GM12878 (cell line): Measurements from ENCODE around the gene PSG4. TPM values are rescaled to one million over a fixed set of nuclear protein-coding genes. Genes with fewer than 3 reads are reported as not detected.

Experiments
- ATAC-seq: fragments of 200-7000 bp; cut with Tn5 transposase; 3 replicates; pipeline ENCODE4 v1.9.1; 2020; ENCODE audit warnings: mild to moderate bottlenecking, moderate library complexity
- BruUV-seq: library from RNA; stranded (reverse); fragments of 400-500 nt; replicated peaks from 2 replicates; lab custom pipeline; 2021; lab: Mats Ljungman, UMichigan
- CTCF ChIA-PET: fragments of 300-600 bp; sonication (Branson Sonifier 250); formaldehyde crosslinking; extraction: SDS; loops from one replicate; lab custom pipeline; 2021; ENCODE audit warnings: inconsistent platforms; lab: Yijun Ruan, JAX
- POLR2A ChIA-PET: fragments of 350-600 bp; formaldehyde crosslinking; extraction: SDS; loops from one replicate; lab custom pipeline; 2021; ENCODE audit warnings: inconsistent platforms; lab: Charles Lee
- RAD21 ChIA-PET: fragments of 300-600 bp; sonication (Branson Sonifier 250); formaldehyde crosslinking; loops from one replicate; lab custom pipeline; 2023; ENCODE audit warnings: antibody characterized with exemption; ENCODE audit not compliant: unreplicated experiment; lab: Charles Lee
- SMC1A ChIA-PET: fragments of 300-600 bp; sonication (Branson Sonifier 250); formaldehyde crosslinking; loops from one replicate; lab custom pipeline; 2023; ENCODE audit not compliant: unreplicated experiment, uncharacterized antibody; lab: Charles Lee
- DNase-seq: peaks from one replicate; pipeline ENCODE4 v3.0.0-alpha.2; 2011; ENCODE audit warnings: low read depth, low spot score
- FAIRE-seq: peaks from 3 replicates; lab custom pipeline; 2011; peaks lifted over from hg19 to GRCh38; lab: Jason Lieb, UNC
- H2AFZ ChIP-seq: 2 replicates; pipeline ENCODE4 v1.6.0; 2011; ENCODE audit warnings: low read depth, low read length, control low read depth; ENCODE audit not compliant: control insufficient read depth
- H3K27ac ChIP-seq: 2 replicates; pipeline ENCODE4 v1.5.1; 2011; ENCODE audit warnings: control low read depth; ENCODE audit not compliant: control insufficient read depth, insufficient read depth
- H3K27me3 ChIP-seq, 2 experiments: replicated peaks in 1 of 2; 2 replicates each; pipeline versions ENCODE4 v1.6.0 to v1.6.1; 2011; ENCODE audit warnings: low read length in 1 of 2; ENCODE audit not compliant: control insufficient read depth in 2 of 2, insufficient read depth in 2 of 2
- H3K36me3 ChIP-seq, 2 experiments: 2 replicates each; pipeline ENCODE4 v1.5.1; 2011; ENCODE audit warnings: low read length in 1 of 2; ENCODE audit not compliant: control insufficient read depth in 2 of 2, insufficient read depth in 2 of 2
- H3K4me1 ChIP-seq: 2 replicates; pipeline ENCODE4 v1.6.1; 2011; ENCODE audit warnings: mild to moderate bottlenecking, low read length, moderate library complexity, mixed read lengths; ENCODE audit not compliant: control insufficient read depth, insufficient read depth
- H3K4me2 ChIP-seq: 2 replicates; pipeline ENCODE4 v1.6.0; 2011; ENCODE audit warnings: control low read depth; ENCODE audit not compliant: control insufficient read depth, insufficient read depth
- H3K4me3 ChIP-seq: fragments of 200-600 bp; sonication (generic); 2 replicates; pipeline ENCODE4 v1.5.1; 2016
- H3K79me2 ChIP-seq: 2 replicates; pipeline ENCODE4 v1.6.0; 2011; ENCODE audit warnings: low read length; ENCODE audit not compliant: control insufficient read depth, insufficient read depth
- H3K9ac ChIP-seq: 2 replicates; pipeline ENCODE4 v1.8.0; 2011; ENCODE audit warnings: low read length, control low read depth, mixed read lengths; ENCODE audit not compliant: control insufficient read depth, insufficient read depth
- H3K9me3 ChIP-seq: replicated peaks from 3 replicates; pipeline ENCODE4 v1.5.1; 2011; ENCODE audit warnings: mild to moderate bottlenecking, low read length; ENCODE audit not compliant: control insufficient read depth, insufficient read depth
- H4K20me1 ChIP-seq: 2 replicates; pipeline ENCODE4 v1.6.0; 2011; ENCODE audit not compliant: control insufficient read depth, insufficient read depth
- BACH1 ChIP-seq: fragments of 450-650 bp; IDR thresholded peaks from 2 replicates; pipeline ENCODE4 v1.6.1; 2017; ENCODE audit warnings: mild to moderate bottlenecking, borderline replicate concordance
- BCL11A ChIP-seq: IDR thresholded peaks from 2 replicates; pipeline ENCODE4 v1.6.1; 2011; ENCODE audit warnings: low read depth, low read length
- FOXM1 ChIP-seq: IDR thresholded peaks from 2 replicates; pipeline ENCODE4 v1.6.1; 2012; ENCODE audit warnings: low read depth, mild to moderate bottlenecking, inconsistent platforms, low read length, moderate library complexity
- KAT2A ChIP-seq: conservative IDR thresholded peaks from 2 replicates; pipeline ENCODE4 v1.6.1; 2011; ENCODE audit warnings: low read depth, low read length; ENCODE audit not compliant: control insufficient read depth
- MEF2B ChIP-seq: fragments of 450-650 bp; IDR thresholded peaks from 2 replicates; pipeline ENCODE4 v1.6.1; 2018; ENCODE audit warnings: mild to moderate bottlenecking, moderate library complexity; ENCODE audit not compliant: partially characterized antibody, poor library complexity, severe bottlenecking
- NKRF ChIP-seq: fragments of 450-650 bp; conservative IDR thresholded peaks from 2 replicates; pipeline ENCODE4 v1.6.1; 2017; ENCODE audit warnings: mild to moderate bottlenecking, moderate library complexity
- RBBP5 ChIP-seq: fragments of 200-600 bp; sonication (generic); conservative IDR thresholded peaks from 2 replicates; pipeline ENCODE4 v1.6.1; 2016
- SIX5 ChIP-seq: IDR thresholded peaks from 2 replicates; pipeline ENCODE4 v1.6.1; 2011; ENCODE audit warnings: mild to moderate bottlenecking, low read depth, low read length, moderate library complexity; ENCODE audit not compliant: severe bottlenecking
- SMAD1 ChIP-seq: fragments of 450-650 bp; IDR thresholded peaks from 2 replicates; pipeline ENCODE4 v1.6.1; 2018; ENCODE audit warnings: mild to moderate bottlenecking, low read depth; ENCODE audit not compliant: partially characterized antibody
- YBX1 ChIP-seq: fragments of 450-650 bp; IDR thresholded peaks from 2 replicates; pipeline ENCODE4 v1.6.1; 2016; ENCODE audit warnings: antibody characterized with exemption
- ZBED1 ChIP-seq: IDR thresholded peaks from 2 replicates; pipeline ENCODE4 v1.6.1; 2016; ENCODE audit warnings: borderline replicate concordance
- ZBTB33 ChIP-seq: fragments of 450-650 bp; IDR thresholded peaks from 2 replicates; pipeline ENCODE4 v1.6.1; 2017; ENCODE audit warnings: mild to moderate bottlenecking
- ZNF217 ChIP-seq: fragments of 450-650 bp; IDR thresholded peaks from 2 replicates; pipeline ENCODE4 v1.6.1; 2017; ENCODE audit warnings: antibody characterized with exemption, mild to moderate bottlenecking
- ZNF687 ChIP-seq: fragments of 450-650 bp; IDR thresholded peaks from 2 replicates; pipeline ENCODE4 v1.6.1; 2017; ENCODE audit warnings: mild to moderate bottlenecking, moderate library complexity
- WGBS: methylation state at CpG from one replicate; pipeline ENCODE4 v1.1.6; 2016; ENCODE audit warnings: low lambda C conversion rate; ENCODE audit not compliant: insufficient replicate concordance, insufficient coverage; ENCODE audit errors: missing lambda C conversion rate; 5-methylcytosine and 5-hydroxymethylcytosine counted together
- in situ Hi-C: fragments of 300-500 bp; cut with MboI; formaldehyde crosslinking; loops from 9 replicates; pipeline ENCODE4 v1.14.3; 2018; ENCODE audit warnings: mixed read lengths
- intact Hi-C: fragments of 100-400 bp; cut with micrococcal nuclease; formaldehyde crosslinking; loops from one replicate; pipeline ENCODE4 v1.14.2; 2022; ENCODE audit not compliant: unreplicated experiment
- polyA plus RNA-seq, 11 experiments: library from polyadenylated mRNA; depleted of rRNA in 4 of 11; unstranded in 6 of 11; stranded (reverse) in 5 of 11; fragments of >200 nt; fragmentation: Nextera tagmentation in 4 of 11; fragmentation: Illumina TruSeq in 1 of 11; extraction: Ambion mirVana in 4 of 11; extraction: Trizol in 1 of 11; gene quantifications; 1 replicate in 1 of 11; 2 replicates in 10 of 11; pipeline versions ENCODE4 v1.2.1 to v1.2.3, GENCODE V29; 2011 to 2016; ENCODE audit warnings: inconsistent platforms in 2 of 11, missing spikeins in 2 of 11, low read depth in 1 of 11
- total RNA-seq, 4 experiments: library from RNA; depleted of rRNA in 3 of 4; stranded (reverse); fragments of >200 nt in 3 of 4; fragmentation: Illumina TruSeq in 1 of 4; extraction: Trizol in 1 of 4; gene quantifications; 2 replicates each; pipeline versions ENCODE4 v1.2.1 to v1.2.3, GENCODE V29; 2013 to 2021

PSG4 gene
- total and polyA plus RNA-seq, 10 of the 15 experiments (the other 5 are each of a cell fraction or from before 2014, with no cell fraction given): not detected

GRCh38 chr19:43229315-43229714, 23.9 kb upstream of the PSG4 start:
- Histone ChIP-seq H3K36me3 (no peaks in the 10 kb centered on the region), H3K4me2 (no peak overlapping the region), H4K20me1 (no peaks in the 10 kb centered on the region), H2AFZ (no peak overlapping the region), H3K27ac (no peak overlapping the region), H3K9me3 (peaks cover 2% of the 10 kb centered on the region; the same call in 1 of the 3 replicates), H3K4me1 (no peaks in the 10 kb centered on the region), H3K27me3 (no peaks in the 10 kb centered on the region), H3K79me2 (no peaks in the 10 kb centered on the region), H3K4me3 (no peak overlapping the region), H3K9ac (no peak overlapping the region)
- ChIA-PET SMC1A (no interaction called here), CTCF (no interaction called here), RAD21 (no interaction called here), POLR2A (no interaction called here)
- in situ Hi-C loops (no loop called here), intact Hi-C loops (no loop called here)
- FAIRE-seq (no peak), ATAC-seq (no peak), DNase-seq (no peak)
- WGBS: 43% methylated on average over 2 of the region's 2 CpGs
- TF ChIP-seq KAT2A: no peak
- no peak for TF ChIP-seq BCL11A
- no peak for TF ChIP-seq RBBP5
- no peak for TF ChIP-seq ZNF217
- TF ChIP-seq ZBED1: no peak
- no peak for TF ChIP-seq SIX5
- TF ChIP-seq ZBTB33: no peak
- no peak for TF ChIP-seq SMAD1
- TF ChIP-seq ZNF687: no peak
- no peak for TF ChIP-seq MEF2B
- no peak for TF ChIP-seq NKRF
- no peak for TF ChIP-seq FOXM1
- no peak for TF ChIP-seq BACH1
- TF ChIP-seq YBX1: no peak
- no TSS peak for BruUV-seq
